ENCODE measurements around the gene KCNK18. TPM values are rescaled to one million over a fixed set of nuclear protein-coding genes. Genes with fewer than 3 reads are reported as not detected.

KCNK18 gene
- polyA plus RNA-seq, 2 of the 4 experiments (the other 2 are of a cell fraction) = not detected

DNA sequence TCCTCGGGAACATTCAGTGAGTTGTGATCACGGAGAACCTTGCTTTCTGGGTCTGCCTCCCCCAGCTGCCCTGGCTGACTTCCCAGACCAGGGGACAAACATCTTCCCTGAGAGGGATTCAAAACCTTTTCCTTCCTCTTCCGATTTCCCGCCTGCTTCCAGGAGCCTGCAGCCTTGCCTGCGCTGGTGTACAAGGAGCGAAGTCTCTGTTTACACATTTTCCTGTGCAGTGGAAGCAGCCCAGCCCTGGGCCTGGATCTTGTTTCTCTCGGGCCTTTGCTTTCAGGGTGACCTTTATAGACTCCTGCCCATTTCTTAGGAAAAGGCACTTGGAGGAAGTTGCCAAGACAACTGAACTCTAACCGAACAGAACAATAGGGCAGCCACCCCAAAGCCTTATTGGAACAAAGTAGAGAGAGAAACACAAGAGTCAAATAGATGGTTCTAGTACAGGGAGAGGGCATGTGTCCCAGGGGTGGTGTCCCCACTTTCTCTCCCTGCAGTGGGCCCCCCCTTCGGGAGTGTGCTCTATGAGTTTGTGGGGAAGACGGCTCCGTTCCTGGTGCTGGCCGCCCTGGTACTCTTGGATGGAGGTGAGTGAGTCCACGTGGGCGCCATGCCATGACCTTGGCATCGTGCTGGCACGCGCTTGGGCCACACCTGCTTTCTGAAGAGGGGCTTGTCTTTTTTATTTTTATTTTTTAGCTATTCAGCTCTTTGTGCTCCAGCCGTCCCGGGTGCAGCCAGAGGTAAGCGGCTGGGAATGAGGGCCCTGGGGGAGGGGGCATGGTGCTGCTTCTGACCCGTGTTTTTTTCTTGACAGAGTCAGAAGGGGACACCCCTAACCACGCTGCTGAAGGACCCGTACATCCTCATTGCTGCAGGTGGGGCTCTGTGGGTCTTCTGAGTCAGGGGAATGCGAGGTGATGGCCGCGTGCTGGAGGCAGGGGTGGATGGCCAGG is 57.8 kb downstream of the KCNK18 start:
- DNase-seq (ENCODE audit: low read depth in 1 of 2, low spot score in 1 of 2) = no peak
- POLR2A ChIA-PET = no interaction called here
- CTCF ChIA-PET = interaction anchor here (0.7 kb wide), 1 partner anchor 9 kb away, joined by 3 read pairs; no protein-coding TSS in a partner anchor
- 68% methylated on average over 25 of the region's 26 CpGs for WGBS (ENCODE audit: missing lambda C conversion rate)
- no peaks in the 10 kb centered on the region for H3K9me3 ChIP-seq
- H3K4me2 ChIP-seq = no peak overlapping the region
- no peak for ATAC-seq
- FAIRE-seq = no peak
- H3K27ac ChIP-seq = no peak overlapping the region
- H3K4me1 ChIP-seq = no peaks in the 10 kb centered on the region
- no peak overlapping the region for H3K4me3 ChIP-seq
- TF ChIP-seq SMC3 (IDR thresholded peaks at IDR 0.05) (no peak), EHF (CRISPR knock-in tag; IDR thresholded peaks at IDR 0.05) (no peak), HEYL (CRISPR knock-in tag; IDR thresholded peaks at IDR 0.05) (no peak), HOXA7 (CRISPR knock-in tag; IDR thresholded peaks at IDR 0.05) (no peak), CHD2 (IDR thresholded peaks at IDR 0.05; ENCODE audit: low read length, partially characterized antibody) (no peak), MYC (IDR thresholded peaks at IDR 0.05; ENCODE audit: borderline replicate concordance, low read length) (no peak), EP300 (IDR thresholded peaks at IDR 0.05) (no peak), RARB (CRISPR knock-in tag; IDR thresholded peaks at IDR 0.05) (no peak), CBX8 (IDR thresholded peaks at IDR 0.05) (no peak), FOXS1 (CRISPR knock-in tag; IDR thresholded peaks at IDR 0.05) (no peak), ZNF302 (CRISPR knock-in tag; IDR thresholded peaks at IDR 0.05) (no peak), ESRRA (IDR thresholded peaks at IDR 0.05; ENCODE audit: borderline replicate concordance, low read length) (no peak), POLR2A (IDR thresholded peaks at IDR 0.05; ENCODE audit: low read length) (no peak), RAD21 (conservative IDR thresholded peaks at IDR 0.05 in 1 of 2, IDR thresholded peaks at IDR 0.05 in 1 of 2) (no peak)
- TF ChIP-seq, protein P1, sequence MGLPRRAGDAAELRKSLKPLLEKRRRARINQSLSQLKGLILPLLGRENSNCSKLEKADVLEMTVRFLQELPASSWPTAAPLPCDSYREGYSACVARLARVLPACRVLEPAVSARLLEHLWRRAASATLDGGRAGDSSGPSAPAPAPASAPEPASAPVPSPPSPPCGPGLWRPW (IDR thresholded peaks at IDR 0.05) = no peak
- TF ChIP-seq, protein P2, sequence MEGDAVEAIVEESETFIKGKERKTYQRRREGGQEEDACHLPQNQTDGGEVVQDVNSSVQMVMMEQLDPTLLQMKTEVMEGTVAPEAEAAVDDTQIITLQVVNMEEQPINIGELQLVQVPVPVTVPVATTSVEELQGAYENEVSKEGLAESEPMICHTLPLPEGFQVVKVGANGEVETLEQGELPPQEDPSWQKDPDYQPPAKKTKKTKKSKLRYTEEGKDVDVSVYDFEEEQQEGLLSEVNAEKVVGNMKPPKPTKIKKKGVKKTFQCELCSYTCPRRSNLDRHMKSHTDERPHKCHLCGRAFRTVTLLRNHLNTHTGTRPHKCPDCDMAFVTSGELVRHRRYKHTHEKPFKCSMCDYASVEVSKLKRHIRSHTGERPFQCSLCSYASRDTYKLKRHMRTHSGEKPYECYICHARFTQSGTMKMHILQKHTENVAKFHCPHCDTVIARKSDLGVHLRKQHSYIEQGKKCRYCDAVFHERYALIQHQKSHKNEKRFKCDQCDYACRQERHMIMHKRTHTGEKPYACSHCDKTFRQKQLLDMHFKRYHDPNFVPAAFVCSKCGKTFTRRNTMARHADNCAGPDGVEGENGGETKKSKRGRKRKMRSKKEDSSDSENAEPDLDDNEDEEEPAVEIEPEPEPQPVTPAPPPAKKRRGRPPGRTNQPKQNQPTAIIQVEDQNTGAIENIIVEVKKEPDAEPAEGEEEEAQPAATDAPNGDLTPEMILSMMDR (IDR thresholded peaks at IDR 0.05) = no peak
- TF ChIP-seq, protein P3, sequence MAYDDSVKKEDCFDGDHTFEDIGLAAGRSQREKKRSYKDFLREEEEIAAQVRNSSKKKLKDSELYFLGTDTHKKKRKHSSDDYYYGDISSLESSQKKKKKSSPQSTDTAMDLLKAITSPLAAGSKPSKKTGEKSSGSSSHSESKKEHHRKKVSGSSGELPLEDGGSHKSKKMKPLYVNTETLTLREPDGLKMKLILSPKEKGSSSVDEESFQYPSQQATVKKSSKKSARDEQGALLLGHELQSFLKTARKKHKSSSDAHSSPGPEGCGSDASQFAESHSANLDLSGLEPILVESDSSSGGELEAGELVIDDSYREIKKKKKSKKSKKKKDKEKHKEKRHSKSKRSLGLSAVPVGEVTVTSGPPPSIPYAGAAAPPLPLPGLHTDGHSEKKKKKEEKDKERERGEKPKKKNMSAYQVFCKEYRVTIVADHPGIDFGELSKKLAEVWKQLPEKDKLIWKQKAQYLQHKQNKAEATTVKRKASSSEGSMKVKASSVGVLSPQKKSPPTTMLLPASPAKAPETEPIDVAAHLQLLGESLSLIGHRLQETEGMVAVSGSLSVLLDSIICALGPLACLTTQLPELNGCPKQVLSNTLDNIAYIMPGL (CRISPR knock-in tag; IDR thresholded peaks at IDR 0.05; ENCODE audit: borderline replicate concordance) = no peak

DNA sequence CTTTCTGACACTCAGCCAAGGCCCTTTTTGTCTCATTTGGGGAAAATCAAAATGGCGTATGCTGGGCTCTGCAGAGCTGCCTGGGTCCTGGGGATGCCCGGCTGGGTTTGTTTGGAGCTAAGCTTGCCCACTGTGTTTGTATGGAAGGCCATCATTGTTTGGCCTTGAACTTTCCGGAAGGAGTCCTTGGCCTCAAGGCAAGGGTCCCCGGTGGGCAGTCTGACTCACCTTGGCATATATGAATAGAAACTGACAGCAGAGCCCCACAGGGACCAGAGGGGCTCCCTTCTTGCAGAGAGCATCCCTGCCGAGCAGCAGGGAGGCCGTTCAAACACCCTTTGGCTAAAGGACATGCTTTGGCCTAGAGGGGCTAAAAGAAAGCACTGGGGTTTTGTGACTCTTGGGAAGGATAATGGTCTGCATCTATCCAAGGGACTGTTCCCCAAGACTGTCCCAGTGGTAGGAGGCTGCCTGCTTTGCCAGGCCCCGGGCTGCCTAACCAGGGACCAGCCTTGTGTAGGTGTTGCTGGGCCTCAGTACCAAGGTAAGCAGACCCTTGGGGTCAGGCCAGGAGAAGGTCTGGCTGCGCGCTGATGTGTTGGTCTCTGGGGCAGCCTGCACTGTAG is 58.7 kb downstream of the KCNK18 start:
- no peaks in the 10 kb centered on the region for H3K4me1 ChIP-seq
- ChIA-PET POLR2A (no interaction called here), CTCF (no interaction called here)
- no peak for ATAC-seq
- TF ChIP-seq, protein P2 (IDR thresholded peaks at IDR 0.05) = no peak
- TF ChIP-seq TP53 (CRISPR knock-in tag; IDR thresholded peaks at IDR 0.05) (no peak), ZNF302 (CRISPR knock-in tag; IDR thresholded peaks at IDR 0.05) (no peak), MAFK (IDR thresholded peaks at IDR 0.05; ENCODE audit: partially characterized antibody) (no peak), CEBPB (IDR thresholded peaks at IDR 0.05) (no peak), PHF8 (IDR thresholded peaks at IDR 0.05; ENCODE audit: borderline replicate concordance, low read depth) (no peak), SMC3 (IDR thresholded peaks at IDR 0.05) (no peak), KDM1A (IDR thresholded peaks at IDR 0.05; ENCODE audit: low read depth) (no peak), HOXB13 (CRISPR knock-in tag; IDR thresholded peaks at IDR 0.05; ENCODE audit: low read depth) (no peak)
- no peak for DNase-seq (ENCODE audit: low read depth in 1 of 2, low spot score in 1 of 2)
- H3K4me2 ChIP-seq = no peak overlapping the region
- H3K4me3 ChIP-seq = no peak overlapping the region
- WGBS (ENCODE audit: missing lambda C conversion rate) = 77% methylated on average over 4 of the region's 9 CpGs
- H3K9me3 ChIP-seq = no peaks in the 10 kb centered on the region
- no peak overlapping the region for H3K27ac ChIP-seq
- FAIRE-seq = no peak

Measured in A549 (cell line).